Occipital lobe (tissue), 2 donors: ENCODE measurements around the gene ASB10. TPM values are rescaled to one million over a fixed set of nuclear protein-coding genes. Genes with fewer than 3 reads are reported as not detected.

Experiments
- DNase-seq: peaks from one replicate; lab custom pipeline; 2025; lab: John Stamatoyannopoulos, UW
- total RNA-seq: library from RNA; depleted of rRNA; stranded (reverse); fragments of >200 nt; gene quantifications from one replicate; pipeline ENCODE4 v1.2.3, GENCODE V29; 2014

ASB10 gene
- total RNA-seq, 1 donor from 2014 or later, result not detected

GRCh38 chr7:151210087-151210854 is 23.2 kb upstream of the ASB10 start, which contains the start of gene H2BK1:
H2BK1 (minus strand) TSS chr7:151210488; CDS start chr7:151210318, 170 bp downstream.
- DNase-seq, result no peak

- no peak for DNase-seq
These were observed 22.5 kb upstream of the ASB10 start for GRCh38 chr7:151209588-151209987.

GRCh38 chr7:151208253-151208862 is 21.3 kb upstream of the ASB10 start:
- no peak for DNase-seq

GRCh38 chr7:151207804-151208203 is 20.8 kb upstream of the ASB10 start:
- DNase-seq, result no peak

- no peak for DNase-seq
These were observed 20.3 kb upstream of the ASB10 start for GRCh38 chr7:151207315-151207714.

GRCh38 chr7:151206914-151207313 is 19.9 kb upstream of the ASB10 start:
- no peak for DNase-seq

- DNase-seq, result no peak
These were observed 18.7 kb upstream of the ASB10 start for GRCh38 chr7:151205730-151206129.

GRCh38 chr7:151204383-151205032 is 17.5 kb upstream of the ASB10 start:
- DNase-seq, result no peak

GRCh38 chr7:151202836-151203235 is 15.8 kb upstream of the ASB10 start:
- DNase-seq, result no peak

- DNase-seq, result no peak
These were observed 14.7 kb upstream of the ASB10 start for GRCh38 chr7:151201751-151202150.

GRCh38 chr7:151201344-151201743 is 14.3 kb upstream of the ASB10 start:
- DNase-seq, result no peak

- DNase-seq, result no peak
These were observed 12.1 kb upstream of the ASB10 start for GRCh38 chr7:151198945-151199848.

- no peak for DNase-seq
These were observed 10.9 kb upstream of the ASB10 start for GRCh38 chr7:151197932-151198331.

- no peak for DNase-seq
These were observed 8.8 kb upstream of the ASB10 start for GRCh38 chr7:151195616-151196450.

GRCh38 chr7:151194188-151194587 is 7.1 kb upstream of the ASB10 start:
- no peak for DNase-seq

GRCh38 chr7:151193203-151193978 is 6.3 kb upstream of the ASB10 start:
- DNase-seq, result no peak

- DNase-seq, result no peak
These were observed 5.0 kb upstream of the ASB10 start for GRCh38 chr7:151192002-151192539.

- DNase-seq, result no peak
These were observed 4.5 kb upstream of the ASB10 start for GRCh38 chr7:151191544-151191943.

GRCh38 chr7:151189038-151189437 is 2.0 kb upstream of the ASB10 start:
- DNase-seq, result no peak

- no peak for DNase-seq
These were observed 1.1 kb upstream of the ASB10 start for GRCh38 chr7:151188252-151188542.
